IPS-18a (cell line): ENCODE results near the gene CNPY2.
"Not testable (repeated sequence)": the region's sequence is repeated elsewhere in the genome, so short reads cannot be mapped to it uniquely, and the experiment has no call there.

Source experiments
- H3K27ac ChIP-seq: one replicate; pipeline ENCODE4 v1.5.1; 2013; ENCODE audit warnings: low read length
- H3K27me3 ChIP-seq: one replicate; pipeline ENCODE4 v1.6.1; 2013; ENCODE audit warnings: mild to moderate bottlenecking, low read length; ENCODE audit not compliant: control insufficient read depth, insufficient read depth
- H3K36me3 ChIP-seq: one replicate; pipeline ENCODE4 v1.6.1; 2013; ENCODE audit warnings: low read depth, low read length; ENCODE audit not compliant: control insufficient read depth
- H3K4me1 ChIP-seq: one replicate; pipeline ENCODE4 v1.6.1; 2013; ENCODE audit warnings: low read depth, low read length; ENCODE audit not compliant: control insufficient read depth
- H3K4me3 ChIP-seq: one replicate; pipeline ENCODE4 v1.5.1; 2013; ENCODE audit warnings: low read length
- H3K9ac ChIP-seq: one replicate; pipeline ENCODE4 v1.6.1; 2013; ENCODE audit warnings: mild to moderate bottlenecking, low read length, moderate library complexity
- H3K9me3 ChIP-seq: one replicate; pipeline ENCODE4 v1.6.1; 2013; ENCODE audit warnings: low read depth, low read length; ENCODE audit not compliant: control insufficient read depth

CNPY2 gene

DNA sequence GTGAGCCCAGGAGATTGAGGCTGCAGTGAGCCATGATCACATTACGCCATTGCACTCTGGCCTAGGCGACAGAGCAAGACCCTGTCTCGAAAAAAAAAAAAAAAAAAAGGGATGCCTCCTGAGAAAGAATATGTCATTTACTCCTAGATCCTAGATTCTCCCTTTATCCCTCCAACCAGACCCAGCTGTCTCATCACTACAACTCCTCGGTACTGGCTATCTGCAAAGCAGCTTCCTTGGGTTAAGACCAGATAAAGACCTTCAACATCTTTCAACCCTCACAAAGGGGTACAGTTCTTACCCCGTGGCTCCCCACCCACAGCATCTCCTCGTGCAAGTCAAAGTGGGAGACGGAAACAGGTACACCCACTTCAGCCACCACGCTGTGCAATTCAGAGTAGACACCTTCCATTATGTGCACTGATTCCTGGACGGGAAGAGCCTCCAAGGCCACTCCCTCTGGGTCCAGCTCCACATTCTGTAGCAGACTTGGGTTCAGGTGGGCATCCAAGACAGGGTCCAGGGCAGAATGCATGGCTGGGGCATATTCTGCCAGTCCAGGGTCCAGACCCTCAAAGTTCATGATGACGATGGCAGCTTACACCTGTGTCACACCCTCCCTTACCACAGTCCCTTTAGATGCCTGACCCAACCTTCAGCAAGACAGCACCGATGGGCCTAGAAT is 16.9 kb upstream of the CNPY2 start:
- Histone ChIP-seq H3K9ac (peak overlapping the region; percentile 79), H3K4me3 (peak overlapping the region; percentile 78), H3K27me3 (no peaks in the 10 kb centered on the region), H3K9me3 (no peaks in the 10 kb centered on the region), H3K27ac (peak overlapping the region; percentile 91), H3K36me3 (no peaks in the 10 kb centered on the region), H3K4me1 (peaks cover 14% of the 10 kb centered on the region)

DNA sequence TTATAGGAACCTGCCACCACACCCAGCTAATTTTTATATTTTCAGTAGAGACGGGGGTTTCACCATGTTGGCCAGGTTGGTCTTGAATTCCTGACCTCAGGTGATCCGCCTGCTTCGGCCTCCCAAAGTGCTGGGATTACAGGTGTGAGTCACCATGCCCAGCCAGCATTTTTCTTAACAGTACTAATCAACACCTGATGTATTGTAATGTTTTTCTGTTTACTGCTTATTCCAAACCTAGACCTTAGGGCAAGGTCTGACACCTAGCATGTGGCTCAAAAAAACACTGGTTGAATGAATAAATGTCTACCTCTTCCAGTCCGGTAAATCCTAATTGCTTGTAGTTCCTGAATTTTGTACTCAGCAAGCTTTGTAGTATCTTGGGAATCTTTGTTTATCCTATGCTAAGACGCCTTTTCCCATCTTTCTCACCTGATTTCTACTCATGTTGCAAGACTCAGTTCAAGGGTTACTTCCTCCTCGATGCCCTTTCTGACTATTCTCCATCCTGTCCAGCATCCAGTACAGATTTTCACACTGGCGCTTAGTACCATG is 15.2 kb upstream of the CNPY2 start:
- Histone ChIP-seq H3K4me1 (peaks cover 12% of the 10 kb centered on the region), H3K9ac (no peak overlapping the region), H3K27me3 (no peaks in the 10 kb centered on the region), H3K36me3 (peaks cover 4% of the 10 kb centered on the region), H3K9me3 (no peaks in the 10 kb centered on the region), H3K4me3 (no peak overlapping the region), H3K27ac (no peak overlapping the region)

DNA sequence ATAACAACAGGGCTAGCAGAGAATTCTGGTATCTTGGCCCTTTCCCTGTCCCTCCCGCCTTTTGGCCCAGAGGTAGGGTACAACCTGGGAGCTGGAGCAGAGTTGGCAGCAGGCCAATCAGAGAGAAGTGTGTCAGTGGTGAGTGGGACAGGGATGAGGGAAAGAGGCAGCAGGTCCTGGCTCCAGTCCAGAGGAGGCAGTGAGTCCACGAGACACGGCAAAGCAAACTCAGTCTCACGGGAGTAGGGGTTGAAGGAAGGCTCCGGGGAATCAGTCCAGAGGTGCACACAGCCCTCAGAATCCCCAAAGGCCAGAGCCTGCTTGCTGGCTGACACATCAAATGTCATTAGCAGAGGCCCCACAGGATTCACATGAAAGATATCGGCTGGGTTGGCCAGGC is 10.7 kb upstream of the CNPY2 start:
- Histone ChIP-seq H3K4me1 (no peaks in the 10 kb centered on the region), H3K27ac (no peak overlapping the region), H3K27me3 (no peaks in the 10 kb centered on the region), H3K9me3 (no peaks in the 10 kb centered on the region), H3K9ac (no peak overlapping the region), H3K36me3 (peaks cover 20% of the 10 kb centered on the region), H3K4me3 (no peak overlapping the region)

DNA sequence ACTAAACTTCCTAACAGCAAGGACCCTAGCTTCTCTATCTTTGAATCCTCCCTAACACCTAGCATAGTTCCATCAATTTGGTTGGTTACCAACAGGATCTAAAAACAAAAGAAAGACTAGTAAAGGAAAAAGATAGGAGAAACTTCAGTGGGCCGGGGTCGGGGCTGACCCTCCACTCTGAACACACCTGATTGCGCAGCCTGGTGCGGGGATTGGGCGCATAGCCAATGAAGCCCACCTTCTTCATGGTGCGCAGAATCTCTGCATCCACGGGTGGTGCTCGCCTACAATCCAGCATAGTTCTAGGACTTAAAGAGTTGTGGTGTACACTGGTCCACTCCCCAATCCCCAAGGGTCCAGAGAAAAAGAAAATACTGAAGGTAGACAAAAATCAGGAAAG is 10.3 kb upstream of the CNPY2 start:
- Histone ChIP-seq H3K4me1 (no peaks in the 10 kb centered on the region), H3K27ac (no peak overlapping the region), H3K27me3 (no peaks in the 10 kb centered on the region), H3K9me3 (no peaks in the 10 kb centered on the region), H3K4me3 (no peak overlapping the region), H3K9ac (no peak overlapping the region), H3K36me3 (peaks cover 20% of the 10 kb centered on the region)

DNA sequence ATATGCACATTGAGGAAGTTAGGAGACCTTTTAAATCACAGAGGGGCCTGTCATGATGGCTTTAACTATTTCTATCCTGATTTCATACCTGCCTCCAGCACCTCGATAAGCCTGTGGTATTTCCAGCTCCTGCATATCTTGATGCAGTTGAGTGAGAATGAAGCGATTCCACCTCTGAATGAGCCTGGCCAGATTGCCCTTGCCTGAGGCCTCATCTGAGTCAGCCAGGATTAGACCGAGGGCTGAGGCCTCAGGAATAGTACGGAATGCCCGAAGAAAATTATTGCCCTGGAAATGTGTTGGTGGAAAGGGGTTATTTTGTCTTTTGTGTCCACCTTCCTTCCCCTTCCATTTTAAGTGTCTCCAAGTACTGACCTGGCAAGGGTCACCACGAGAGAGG is 8.4 kb upstream of the CNPY2 start:
- no peaks in the 10 kb centered on the region for H3K27me3 ChIP-seq
- H3K4me3 ChIP-seq = no peak overlapping the region
- no peak overlapping the region for H3K27ac ChIP-seq
- H3K36me3 ChIP-seq = peaks cover 24% of the 10 kb centered on the region
- no peak overlapping the region for H3K9ac ChIP-seq
- H3K9me3 ChIP-seq = no peaks in the 10 kb centered on the region
- H3K4me1 ChIP-seq = no peaks in the 10 kb centered on the region

DNA sequence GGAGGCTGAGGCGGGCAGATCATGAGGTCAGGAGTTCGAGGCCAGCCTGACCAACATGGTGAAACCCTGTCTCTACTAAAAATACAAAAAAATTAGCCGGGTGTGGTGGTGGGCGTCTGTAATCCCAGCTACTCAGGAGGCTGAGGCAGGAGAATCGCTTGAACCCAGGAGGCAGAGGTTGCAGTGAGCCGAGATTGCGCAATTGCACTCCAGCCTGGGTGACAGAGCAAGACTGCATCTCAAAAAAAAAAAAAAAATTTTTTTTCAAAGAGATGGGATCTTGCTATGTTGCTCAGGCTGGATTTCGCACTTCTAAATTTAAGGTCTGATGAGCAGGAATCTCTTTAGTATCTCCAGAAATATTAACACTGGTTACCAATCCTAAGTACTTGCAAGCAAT is 5.8 kb upstream of the CNPY2 start:
- H3K4me1 ChIP-seq, H3K9me3 ChIP-seq, H3K27me3 ChIP-seq, H3K4me3 ChIP-seq, H3K27ac ChIP-seq, H3K9ac ChIP-seq: not testable (repeated sequence)
- H3K36me3 ChIP-seq = peaks cover 20% of the 10 kb centered on the region

DNA sequence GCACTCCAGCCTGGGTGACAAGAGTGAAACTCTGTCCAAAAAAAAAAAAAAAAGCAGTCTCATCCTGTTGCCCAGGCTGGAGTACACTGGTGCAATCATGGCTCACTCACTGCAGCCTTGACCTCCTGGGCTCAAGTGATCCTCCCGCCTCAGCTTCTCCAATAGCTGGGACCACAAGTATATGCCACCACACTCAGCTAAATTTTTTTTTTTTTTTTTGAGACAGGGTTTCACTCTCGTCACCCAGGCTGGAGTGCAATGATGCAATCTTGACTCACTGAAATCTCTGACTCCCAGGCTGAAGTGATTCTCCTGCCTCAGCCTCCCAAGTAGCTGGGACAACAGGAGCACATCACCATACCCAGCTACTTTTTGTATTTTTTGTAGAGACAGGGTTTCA is 5.2 kb upstream of the CNPY2 start:
- H3K27ac ChIP-seq = no peak overlapping the region
- no peaks in the 10 kb centered on the region for H3K9me3 ChIP-seq
- H3K4me3 ChIP-seq = no peak overlapping the region
- no peaks in the 10 kb centered on the region for H3K27me3 ChIP-seq
- H3K36me3 ChIP-seq = peaks cover 20% of the 10 kb centered on the region
- H3K4me1 ChIP-seq = no peaks in the 10 kb centered on the region
- no peak overlapping the region for H3K9ac ChIP-seq

DNA sequence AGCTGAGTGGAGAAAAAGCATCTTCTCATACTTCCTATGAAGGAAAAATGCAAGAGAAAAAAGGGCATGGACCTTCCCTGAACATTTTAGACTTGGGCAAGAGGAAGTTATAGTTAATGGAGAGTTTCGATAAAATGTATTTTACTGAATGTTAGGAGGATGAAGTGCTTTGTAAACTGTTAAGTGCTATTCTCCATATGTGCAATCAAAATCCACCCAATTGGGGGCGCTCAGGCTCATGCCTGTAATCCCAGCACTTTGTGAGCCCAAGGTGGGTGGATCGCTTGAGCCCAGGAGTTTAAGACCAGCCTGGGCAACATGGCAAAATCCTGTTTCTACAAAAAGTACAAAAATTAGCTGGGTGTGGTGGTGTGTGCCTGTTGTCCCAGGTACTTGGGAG is 1.9 kb upstream of the CNPY2 start:
- no peak overlapping the region for H3K9ac ChIP-seq
- no peaks in the 10 kb centered on the region for H3K27me3 ChIP-seq
- H3K36me3 ChIP-seq = peaks cover 18% of the 10 kb centered on the region
- H3K4me1 ChIP-seq = peaks cover 4% of the 10 kb centered on the region
- no peak overlapping the region for H3K4me3 ChIP-seq
- no peak overlapping the region for H3K27ac ChIP-seq
- no peaks in the 10 kb centered on the region for H3K9me3 ChIP-seq

DNA sequence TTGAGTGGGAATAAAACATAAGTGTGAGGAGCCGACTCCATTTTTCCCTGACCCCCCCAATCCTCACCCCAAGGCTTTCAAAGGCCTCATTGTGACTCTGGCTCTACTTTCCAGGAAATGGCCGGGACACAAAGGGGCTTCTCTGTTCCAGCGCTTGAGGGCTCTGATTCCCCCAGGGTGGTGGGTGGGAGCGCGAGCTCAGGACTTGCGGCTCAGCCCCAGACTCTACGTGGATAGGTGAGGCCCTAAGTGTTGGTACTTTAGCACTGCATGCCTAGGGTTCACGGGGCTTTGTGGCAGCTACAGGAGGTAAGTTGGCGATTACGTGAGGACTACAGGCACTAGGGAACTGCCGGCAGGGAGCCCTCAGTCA is 553 bp downstream of the CNPY2 start:
- Histone ChIP-seq H3K36me3 (peaks cover 26% of the 10 kb centered on the region), H3K9me3 (no peaks in the 10 kb centered on the region), H3K27me3 (no peaks in the 10 kb centered on the region), H3K27ac (peak overlapping the region; percentile 72), H3K9ac (peak overlapping the region; percentile 95), H3K4me1 (peaks cover 4% of the 10 kb centered on the region), H3K4me3 (peak overlapping the region; percentile 86)

DNA sequence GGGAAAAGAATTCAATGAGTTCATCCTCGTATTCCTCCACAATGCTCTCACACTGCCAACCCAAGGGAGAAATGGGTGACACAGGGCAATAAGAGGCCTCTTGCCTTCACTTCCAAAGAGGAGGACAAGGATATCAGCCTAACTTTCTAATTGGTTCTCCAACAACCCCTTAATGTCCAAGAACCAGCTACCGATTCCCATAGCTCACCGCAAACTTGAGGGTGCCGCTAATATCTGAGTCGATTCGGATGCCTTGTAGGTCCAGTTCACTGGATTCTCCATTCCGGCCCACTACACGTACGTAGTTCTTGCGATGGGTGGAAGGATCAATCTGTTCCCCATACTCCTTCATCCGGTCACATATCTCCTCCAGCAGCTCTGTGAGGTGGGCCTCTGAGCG is 4.8 kb downstream of the CNPY2 start:
- H3K27me3 ChIP-seq = no peaks in the 10 kb centered on the region
- H3K27ac ChIP-seq = no peak overlapping the region
- H3K36me3 ChIP-seq = peaks cover 51% of the 10 kb centered on the region
- H3K4me1 ChIP-seq = peaks cover 4% of the 10 kb centered on the region
- H3K9ac ChIP-seq = no peak overlapping the region
- no peak overlapping the region for H3K4me3 ChIP-seq
- no peaks in the 10 kb centered on the region for H3K9me3 ChIP-seq

DNA sequence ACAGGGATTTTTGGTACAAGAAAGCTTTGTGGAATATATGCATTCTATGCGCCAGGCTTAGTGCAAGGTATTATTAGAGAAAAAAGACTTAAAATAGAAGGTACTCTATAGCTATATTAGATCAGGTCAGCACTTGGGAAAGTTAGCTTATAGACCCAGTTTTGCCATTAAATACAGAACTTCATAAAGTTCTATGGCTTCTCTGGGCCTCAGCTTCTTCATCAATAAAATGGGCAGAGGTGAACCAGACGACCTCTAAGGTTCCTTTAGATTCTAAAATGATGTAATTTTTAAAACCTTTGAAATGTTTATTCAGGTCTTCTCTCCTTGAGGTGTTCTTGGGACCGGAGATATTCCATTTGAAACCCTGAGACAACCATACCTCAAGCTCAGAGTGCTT is 7.1 kb downstream of the CNPY2 start:
- H3K36me3 ChIP-seq = peaks cover 51% of the 10 kb centered on the region
- H3K9ac ChIP-seq = no peak overlapping the region
- H3K4me1 ChIP-seq = no peaks in the 10 kb centered on the region
- H3K4me3 ChIP-seq = no peak overlapping the region
- no peak overlapping the region for H3K27ac ChIP-seq
- no peaks in the 10 kb centered on the region for H3K9me3 ChIP-seq
- no peaks in the 10 kb centered on the region for H3K27me3 ChIP-seq

DNA sequence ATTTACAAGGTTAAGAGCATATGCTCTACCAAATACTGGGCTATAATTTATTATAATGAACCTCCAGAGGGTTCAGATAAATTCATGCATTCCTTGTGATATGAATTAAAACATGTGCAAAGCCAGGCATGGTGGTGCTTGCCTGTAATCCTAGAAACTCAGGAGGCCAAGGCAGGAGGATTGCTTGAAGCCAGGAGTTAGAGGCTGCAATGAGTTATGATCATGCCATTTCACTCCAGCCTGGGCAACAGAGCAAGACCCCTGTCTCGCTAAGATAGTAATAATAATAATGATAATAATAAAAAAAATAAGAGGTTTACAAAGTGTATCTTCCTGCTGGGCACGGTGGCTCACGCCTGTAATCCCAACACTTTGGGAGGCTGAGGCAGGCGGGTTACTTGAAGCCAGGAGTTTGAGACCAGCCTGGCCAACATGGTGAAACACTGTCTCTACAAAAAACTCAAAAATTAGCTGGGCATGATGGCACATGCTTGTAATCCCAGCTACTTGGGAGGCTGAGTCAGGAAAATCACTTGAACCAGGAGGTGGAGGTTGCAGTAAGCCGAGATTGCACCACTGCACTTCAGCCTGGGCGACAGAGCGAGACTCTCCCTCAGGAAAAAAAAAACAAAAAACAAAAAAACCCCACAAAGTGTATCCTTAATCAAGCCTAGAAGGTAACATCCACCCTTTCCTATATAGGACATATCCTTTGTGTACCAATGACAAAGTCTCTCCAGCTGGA is 8.4 kb downstream of the CNPY2 start:
- H3K27ac ChIP-seq = no peak overlapping the region
- H3K27me3 ChIP-seq = no peaks in the 10 kb centered on the region
- H3K9ac ChIP-seq = no peak overlapping the region
- no peaks in the 10 kb centered on the region for H3K4me1 ChIP-seq
- H3K36me3 ChIP-seq = peaks cover 51% of the 10 kb centered on the region
- H3K4me3 ChIP-seq = no peak overlapping the region
- H3K9me3 ChIP-seq = no peaks in the 10 kb centered on the region
